GM12878 (cell line): ENCODE results near the gene PRKN.

Experiments used
- BACH1 ChIP-seq: fragments of 450-650 bp; IDR thresholded peaks from 2 replicates; pipeline ENCODE4 v1.6.1; 2017; ENCODE audit warnings: mild to moderate bottlenecking, borderline replicate concordance
- CTCF ChIP-seq, 3 experiments: IDR thresholded peaks in 2 of 3; conservative IDR thresholded peaks in 1 of 3; 2 replicates each; pipeline ENCODE4 v1.5.1; 2011; ENCODE audit warnings: low read depth in 3 of 3, low read length in 3 of 3, mild to moderate bottlenecking in 3 of 3, control low read depth in 2 of 3, moderate library complexity in 2 of 3, inconsistent platforms in 1 of 3, mixed read lengths in 1 of 3; ENCODE audit not compliant: control insufficient read depth in 2 of 3, insufficient read depth in 1 of 3; ENCODE audit errors: extremely low read depth in 1 of 3
- ESRRA ChIP-seq: IDR thresholded peaks from 2 replicates; pipeline ENCODE4 v1.6.1; 2012; ENCODE audit warnings: mild to moderate bottlenecking, low read length, improper control_type of control experiment
- ETV6 ChIP-seq, 2 experiments: fragments of 450-650 bp in 1 of 2; IDR thresholded peaks in 1 of 2; conservative IDR thresholded peaks in 1 of 2; 2 replicates each; pipeline ENCODE4 v1.6.1; 2014; ENCODE audit warnings: antibody characterized with exemption in 1 of 2, borderline replicate concordance in 1 of 2, low read depth in 1 of 2, mild to moderate bottlenecking in 1 of 2, moderate library complexity in 1 of 2
- JUNB ChIP-seq: IDR thresholded peaks from 2 replicates; pipeline ENCODE4 v1.6.1; 2016; ENCODE audit warnings: antibody characterized with exemption, mild to moderate bottlenecking
- POLR2AphosphoS5 ChIP-seq: IDR thresholded peaks from 2 replicates; pipeline ENCODE4 v1.6.1; 2011; ENCODE audit warnings: mild to moderate bottlenecking, low read length, inconsistent platforms
- SMAD1 ChIP-seq: fragments of 450-650 bp; IDR thresholded peaks from 2 replicates; pipeline ENCODE4 v1.6.1; 2018; ENCODE audit warnings: mild to moderate bottlenecking, low read depth; ENCODE audit not compliant: partially characterized antibody

- TF ChIP-seq ETV6 (conservative IDR thresholded peaks at IDR 0.05 in 1 of 2, IDR thresholded peaks at IDR 0.05 in 1 of 2; ENCODE audit: borderline replicate concordance in 1 of 2, low read depth in 1 of 2) = no peak
- no peak for TF ChIP-seq SMAD1
- TF ChIP-seq POLR2AphosphoS5 = no peak
- TF ChIP-seq CTCF (IDR thresholded peaks at IDR 0.05 in 2 of 3, conservative IDR thresholded peaks at IDR 0.05 in 1 of 3; ENCODE audit: control insufficient read depth in 2 of 3, extremely low read depth in 1 of 3, insufficient read depth in 1 of 3, low read depth in 3 of 3, low read length in 3 of 3) = no peak
- no peak for TF ChIP-seq ESRRA
- TF ChIP-seq BACH1 = no peak
- TF ChIP-seq JUNB = no peak
Measured at GRCh38 chr6:162085561-162085960, 642.0 kb downstream of the PRKN start.
